Measurements from ENCODE around the gene FRMD8. TPM values are rescaled to one million over a fixed set of nuclear protein-coding genes. Genes with fewer than 3 reads are reported as not detected.

The FRMD8 gene
- total and polyA plus RNA-seq, 2 of the 8 experiments (the other 6 are each of a cell fraction or from before 2014, with no cell fraction given): 15.0 to 19.2 TPM

DNA sequence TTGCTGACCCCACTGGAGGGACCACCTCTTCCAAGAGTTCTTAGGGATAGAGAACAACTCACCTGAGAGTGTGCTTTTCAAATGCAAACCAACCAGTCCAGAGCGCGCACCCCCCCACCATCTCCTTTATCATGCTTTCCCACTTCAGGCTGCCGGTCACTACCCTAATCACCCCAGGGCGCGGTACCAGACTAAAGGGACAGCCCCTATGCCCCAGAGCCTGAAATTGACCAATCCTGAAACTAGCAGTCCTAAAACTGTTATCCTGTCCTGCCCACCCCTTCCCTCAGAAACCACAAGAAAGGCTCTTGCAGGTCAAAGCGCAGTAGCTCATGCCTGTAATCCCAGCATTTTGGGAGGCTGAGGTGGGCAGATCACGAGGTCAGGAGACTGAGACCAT is 73.1 kb downstream of the FRMD8 start (continued):
- TF ChIP-seq CHD7 (IDR thresholded peaks at IDR 0.05; ENCODE audit: insufficient replicate concordance, low read length): no peak
- no peak for TF ChIP-seq TEAD4 (IDR thresholded peaks at IDR 0.05; ENCODE audit: low read depth, low read length)
- no peak for TF ChIP-seq GABPA (IDR thresholded peaks at IDR 0.05; ENCODE audit: borderline replicate concordance, insufficient read depth, low read length)
- TF ChIP-seq FOSL1 (IDR thresholded peaks at IDR 0.05; ENCODE audit: insufficient read depth, low read depth, low read length): no peak
- no peak for TF ChIP-seq RAD21 (IDR thresholded peaks at IDR 0.05 in 1 of 2, conservative IDR thresholded peaks at IDR 0.05 in 1 of 2; ENCODE audit: low read depth in 2 of 2, low read length in 2 of 2)
- TF ChIP-seq SP4 (IDR thresholded peaks at IDR 0.05; ENCODE audit: low read length): no peak
- TF ChIP-seq RBBP5 (IDR thresholded peaks at IDR 0.05; ENCODE audit: borderline replicate concordance, low read depth, low read length): no peak
- no peak for TF ChIP-seq CHD1 (IDR thresholded peaks at IDR 0.05; ENCODE audit: low read depth, low read length)
- TF ChIP-seq BRCA1 (IDR thresholded peaks at IDR 0.05; ENCODE audit: low read depth, low read length): no peak
- TF ChIP-seq ATF3 (IDR thresholded peaks at IDR 0.05; ENCODE audit: insufficient read depth, low read depth, low read length): no peak
- TF ChIP-seq TBP (IDR thresholded peaks at IDR 0.05; ENCODE audit: low read depth, low read length): no peak
- TF ChIP-seq POLR2AphosphoS5 (IDR thresholded peaks at IDR 0.05; ENCODE audit: low read depth, low read length): peak; percentile 97

Measured in H1 (cell line).